Neural cell (in vitro differentiated cells): ENCODE measurements around the gene ENGASE. TPM values are rescaled to one million over a fixed set of nuclear protein-coding genes. Genes with fewer than 3 reads are reported as not detected.

Experiments
- H2AFZ ChIP-seq: fragments of 200-600, 300-800 bp; sonication (generic), shearing (Covaris generic); 2 replicates; pipeline ENCODE4 v1.6.0; 2014; ENCODE audit warnings: low read depth, mild to moderate bottlenecking, antibody characterized with exemption, low read length, moderate library complexity
- H3F3A ChIP-seq: fragments of 200-600 bp; shearing (Covaris generic); 2 replicates; pipeline ENCODE4 v1.6.1; 2016; ENCODE audit warnings: mild to moderate bottlenecking, moderate library complexity, mixed read lengths, antibody characterized with exemption, low read length; ENCODE audit not compliant: insufficient read depth, poor library complexity, severe bottlenecking
- H3K27ac ChIP-seq: fragments of 200-600, 300-800 bp; sonication (generic), shearing (Covaris generic); 2 replicates; pipeline ENCODE4 v1.5.1; 2014; ENCODE audit warnings: mild to moderate bottlenecking, low read length, moderate library complexity
- H3K27me3 ChIP-seq: fragments of 300-800, 200-600 bp; sonication (generic), shearing (Covaris generic); 2 replicates; pipeline ENCODE4 v1.6.0; 2014; ENCODE audit warnings: mild to moderate bottlenecking, low read depth, low read length, moderate library complexity; ENCODE audit not compliant: insufficient read depth
- H3K36me3 ChIP-seq: fragments of 300-800, 200-600 bp; sonication (generic), shearing (Covaris generic); 2 replicates; pipeline ENCODE4 v1.5.1; 2014; ENCODE audit warnings: mild to moderate bottlenecking, antibody characterized with exemption, low read length, moderate library complexity; ENCODE audit not compliant: insufficient read depth
- H3K4me2 ChIP-seq: fragments of 300-800, 200-600 bp; sonication (generic), shearing (Covaris generic); 2 replicates; pipeline ENCODE4 v1.6.0; 2014; ENCODE audit warnings: mild to moderate bottlenecking, low read length
- H3K4me3 ChIP-seq: fragments of 300-800, 200-600 bp; sonication (generic), shearing (Covaris generic); 2 replicates; pipeline ENCODE4 v1.5.1; 2014; ENCODE audit warnings: mild to moderate bottlenecking, low read length, moderate library complexity
- H3K79me2 ChIP-seq: fragments of 200-600 bp; shearing (Covaris generic); replicated peaks from 2 replicates; pipeline ENCODE4 v1.6.0; 2014; ENCODE audit warnings: mild to moderate bottlenecking, low read length, moderate library complexity; ENCODE audit not compliant: insufficient read depth
- H3K9ac ChIP-seq: fragments of 300-800, 200-600 bp; sonication (generic), shearing (Covaris generic); 2 replicates; pipeline ENCODE4 v1.6.1; 2016; ENCODE audit warnings: mild to moderate bottlenecking, low read length, mixed read lengths
- H3K9me2 ChIP-seq: fragments of 200-600 bp; shearing (Covaris generic); 2 replicates; pipeline ENCODE4 v1.6.1; 2016; ENCODE audit warnings: mild to moderate bottlenecking, low read length, mixed read lengths; ENCODE audit not compliant: insufficient read depth
- H3K9me3 ChIP-seq: fragments of 200-600, 300-800 bp; sonication (generic), shearing (Covaris generic); 2 replicates; pipeline ENCODE4 v1.6.1; 2016; ENCODE audit warnings: mild to moderate bottlenecking, mixed run types, low read length, moderate library complexity, mixed read lengths
- H4K20me1 ChIP-seq: fragments of 200-600 bp; shearing (Covaris generic); 2 replicates; pipeline ENCODE4 v1.6.1; 2016; ENCODE audit warnings: mild to moderate bottlenecking, mixed run types; ENCODE audit not compliant: insufficient read depth
- EP300 ChIP-seq: fragments of 450-650 bp; conservative IDR thresholded peaks from 2 replicates; pipeline ENCODE4 v1.6.1; 2014; ENCODE audit warnings: antibody characterized with exemption, mild to moderate bottlenecking, moderate library complexity; ENCODE audit not compliant: poor library complexity, severe bottlenecking
- EZH2 ChIP-seq: fragments of 200-600, 300-800 bp; shearing (Covaris generic), sonication (generic); IDR thresholded peaks from 2 replicates; pipeline ENCODE4 v1.6.1; 2014; ENCODE audit warnings: antibody characterized with exemption, low read length, borderline replicate concordance, mild to moderate bottlenecking; ENCODE audit not compliant: insufficient read depth, poor library complexity, severe bottlenecking
- MXI1 ChIP-seq: fragments of 450-650 bp; conservative IDR thresholded peaks from 2 replicates; pipeline ENCODE4 v1.6.1; 2014; ENCODE audit warnings: antibody characterized with exemption, mild to moderate bottlenecking; ENCODE audit not compliant: poor library complexity, severe bottlenecking
- POLR2AphosphoS5 ChIP-seq: IDR thresholded peaks from 2 replicates; pipeline ENCODE4 v1.6.1; 2012
- RAD21 ChIP-seq: fragments of 450-650 bp; conservative IDR thresholded peaks from 2 replicates; pipeline ENCODE4 v1.6.1; 2014; ENCODE audit warnings: antibody characterized with exemption, mild to moderate bottlenecking, moderate library complexity
- SMC3 ChIP-seq: fragments of 450-650 bp; conservative IDR thresholded peaks from 2 replicates; pipeline ENCODE4 v1.6.1; 2014; ENCODE audit warnings: antibody characterized with exemption, mild to moderate bottlenecking, moderate library complexity; ENCODE audit not compliant: poor library complexity
- TAF1 ChIP-seq: IDR thresholded peaks from 2 replicates; pipeline ENCODE4 v1.6.1; 2012; ENCODE audit warnings: low read depth
- polyA plus RNA-seq: library from polyadenylated mRNA; depleted of rRNA; stranded (reverse); fragments of >200 nt; gene quantifications from 2 replicates; pipeline ENCODE4 v1.2.3, GENCODE V29; 2014
- TF ChIP-seq, protein P1 (sequence below): IDR thresholded peaks from 2 replicates; pipeline ENCODE4 v1.6.1; 2012; ENCODE audit warnings: borderline replicate concordance
- TF ChIP-seq, protein P2 (sequence below): fragments of 450-650 bp; IDR thresholded peaks from 2 replicates; pipeline ENCODE4 v1.5.1; 2014; ENCODE audit warnings: antibody characterized with exemption, mild to moderate bottlenecking, moderate library complexity; ENCODE audit not compliant: poor library complexity, severe bottlenecking

Gene ENGASE
- polyA plus RNA-seq, 1 donor from 2014 or later = 13.0 TPM

DNA sequence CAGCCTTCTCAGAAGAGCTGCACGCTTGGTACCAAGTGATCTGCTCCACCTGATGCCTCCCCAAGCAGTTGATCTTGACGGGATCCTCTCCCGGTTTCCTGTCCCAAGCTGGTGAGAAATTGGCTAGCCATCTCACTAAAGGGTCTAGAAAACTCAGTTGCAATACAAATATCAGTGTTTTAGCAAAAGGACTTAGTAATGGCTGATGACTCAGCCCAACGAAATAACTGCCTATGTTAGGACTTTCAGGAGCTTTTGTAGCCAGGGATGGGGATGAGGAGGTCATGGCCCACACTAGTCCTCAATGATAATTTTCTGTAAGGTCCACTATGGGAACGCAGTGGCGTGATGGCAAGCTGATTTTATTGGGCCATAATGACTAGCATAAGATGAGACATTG, 23.3 kb upstream of the ENGASE start:
- TF ChIP-seq MXI1 (no peak), EZH2 (no peak), POLR2AphosphoS5 (no peak), EP300 (no peak), SMC3 (no peak), RAD21 (no peak), TAF1 (no peak)
- TF ChIP-seq, protein P1, sequence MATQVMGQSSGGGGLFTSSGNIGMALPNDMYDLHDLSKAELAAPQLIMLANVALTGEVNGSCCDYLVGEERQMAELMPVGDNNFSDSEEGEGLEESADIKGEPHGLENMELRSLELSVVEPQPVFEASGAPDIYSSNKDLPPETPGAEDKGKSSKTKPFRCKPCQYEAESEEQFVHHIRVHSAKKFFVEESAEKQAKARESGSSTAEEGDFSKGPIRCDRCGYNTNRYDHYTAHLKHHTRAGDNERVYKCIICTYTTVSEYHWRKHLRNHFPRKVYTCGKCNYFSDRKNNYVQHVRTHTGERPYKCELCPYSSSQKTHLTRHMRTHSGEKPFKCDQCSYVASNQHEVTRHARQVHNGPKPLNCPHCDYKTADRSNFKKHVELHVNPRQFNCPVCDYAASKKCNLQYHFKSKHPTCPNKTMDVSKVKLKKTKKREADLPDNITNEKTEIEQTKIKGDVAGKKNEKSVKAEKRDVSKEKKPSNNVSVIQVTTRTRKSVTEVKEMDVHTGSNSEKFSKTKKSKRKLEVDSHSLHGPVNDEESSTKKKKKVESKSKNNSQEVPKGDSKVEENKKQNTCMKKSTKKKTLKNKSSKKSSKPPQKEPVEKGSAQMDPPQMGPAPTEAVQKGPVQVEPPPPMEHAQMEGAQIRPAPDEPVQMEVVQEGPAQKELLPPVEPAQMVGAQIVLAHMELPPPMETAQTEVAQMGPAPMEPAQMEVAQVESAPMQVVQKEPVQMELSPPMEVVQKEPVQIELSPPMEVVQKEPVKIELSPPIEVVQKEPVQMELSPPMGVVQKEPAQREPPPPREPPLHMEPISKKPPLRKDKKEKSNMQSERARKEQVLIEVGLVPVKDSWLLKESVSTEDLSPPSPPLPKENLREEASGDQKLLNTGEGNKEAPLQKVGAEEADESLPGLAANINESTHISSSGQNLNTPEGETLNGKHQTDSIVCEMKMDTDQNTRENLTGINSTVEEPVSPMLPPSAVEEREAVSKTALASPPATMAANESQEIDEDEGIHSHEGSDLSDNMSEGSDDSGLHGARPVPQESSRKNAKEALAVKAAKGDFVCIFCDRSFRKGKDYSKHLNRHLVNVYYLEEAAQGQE = no peak
- TF ChIP-seq, protein P2, sequence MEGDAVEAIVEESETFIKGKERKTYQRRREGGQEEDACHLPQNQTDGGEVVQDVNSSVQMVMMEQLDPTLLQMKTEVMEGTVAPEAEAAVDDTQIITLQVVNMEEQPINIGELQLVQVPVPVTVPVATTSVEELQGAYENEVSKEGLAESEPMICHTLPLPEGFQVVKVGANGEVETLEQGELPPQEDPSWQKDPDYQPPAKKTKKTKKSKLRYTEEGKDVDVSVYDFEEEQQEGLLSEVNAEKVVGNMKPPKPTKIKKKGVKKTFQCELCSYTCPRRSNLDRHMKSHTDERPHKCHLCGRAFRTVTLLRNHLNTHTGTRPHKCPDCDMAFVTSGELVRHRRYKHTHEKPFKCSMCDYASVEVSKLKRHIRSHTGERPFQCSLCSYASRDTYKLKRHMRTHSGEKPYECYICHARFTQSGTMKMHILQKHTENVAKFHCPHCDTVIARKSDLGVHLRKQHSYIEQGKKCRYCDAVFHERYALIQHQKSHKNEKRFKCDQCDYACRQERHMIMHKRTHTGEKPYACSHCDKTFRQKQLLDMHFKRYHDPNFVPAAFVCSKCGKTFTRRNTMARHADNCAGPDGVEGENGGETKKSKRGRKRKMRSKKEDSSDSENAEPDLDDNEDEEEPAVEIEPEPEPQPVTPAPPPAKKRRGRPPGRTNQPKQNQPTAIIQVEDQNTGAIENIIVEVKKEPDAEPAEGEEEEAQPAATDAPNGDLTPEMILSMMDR = no peak
- Histone ChIP-seq H2AFZ (no peak overlapping the region), H3K9me3 (peaks cover 5% of the 10 kb centered on the region), H3K9me2 (no peaks in the 10 kb centered on the region), H3K79me2 (no peaks in the 10 kb centered on the region), H3K9ac (no peak overlapping the region), H3K27ac (no peak overlapping the region), H3K36me3 (no peaks in the 10 kb centered on the region), H3F3A (no peaks in the 10 kb centered on the region), H4K20me1 (no peaks in the 10 kb centered on the region), H3K4me3 (no peak overlapping the region), H3K27me3 (no peaks in the 10 kb centered on the region), H3K4me2 (no peak overlapping the region)

- Histone ChIP-seq H3K9ac (no peak overlapping the region), H3K27ac (no peak overlapping the region), H3K4me3 (no peak overlapping the region), H3K9me2 (no peaks in the 10 kb centered on the region), H3K79me2 (no peaks in the 10 kb centered on the region), H3K4me2 (no peak overlapping the region), H3F3A (no peaks in the 10 kb centered on the region), H3K9me3 (peaks cover 5% of the 10 kb centered on the region), H3K36me3 (no peaks in the 10 kb centered on the region), H3K27me3 (no peaks in the 10 kb centered on the region), H4K20me1 (no peaks in the 10 kb centered on the region), H2AFZ (no peak overlapping the region)
- TF ChIP-seq EZH2 = no peak
Measured at GRCh38 chr17:79052131-79052530, 22.5 kb upstream of the ENGASE start.

DNA sequence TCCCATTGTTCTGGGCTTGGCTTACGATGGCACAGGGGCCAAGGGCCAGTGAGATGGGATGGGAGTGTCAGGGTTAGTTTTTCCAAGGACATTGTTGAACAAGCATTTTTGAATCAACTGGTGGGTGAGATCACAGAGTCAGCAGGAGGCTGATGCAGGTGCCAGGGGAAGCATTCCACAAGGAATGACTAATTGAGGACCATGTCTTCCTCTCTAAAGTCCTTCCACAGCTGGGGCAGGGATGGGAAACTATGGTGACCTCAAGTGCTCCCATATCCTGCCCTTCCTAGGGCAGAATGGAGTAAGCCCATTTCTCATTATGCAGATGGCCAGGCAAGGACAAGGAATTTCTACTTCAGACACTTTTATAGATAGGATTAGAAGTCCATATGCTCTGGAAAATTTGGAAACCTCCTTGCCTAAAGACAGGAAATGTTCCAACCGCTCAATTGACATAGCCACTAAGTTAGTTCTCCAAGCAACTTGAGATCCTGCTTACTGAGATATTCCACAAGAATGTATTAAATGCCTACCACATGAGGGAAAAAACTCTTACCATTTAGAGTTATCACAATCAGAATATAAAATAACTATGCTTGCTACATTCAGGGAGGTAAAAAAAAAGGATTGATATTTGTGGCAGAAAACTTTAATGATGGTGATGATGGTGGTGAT, 21.2 kb upstream of the ENGASE start:
- H3F3A ChIP-seq = no peaks in the 10 kb centered on the region
- no peak overlapping the region for H3K4me2 ChIP-seq
- H3K27me3 ChIP-seq = no peaks in the 10 kb centered on the region
- no peaks in the 10 kb centered on the region for H4K20me1 ChIP-seq
- no peak overlapping the region for H3K27ac ChIP-seq
- H3K36me3 ChIP-seq = no peaks in the 10 kb centered on the region
- no peaks in the 10 kb centered on the region for H3K9me2 ChIP-seq
- peaks cover 5% of the 10 kb centered on the region for H3K9me3 ChIP-seq
- H3K4me3 ChIP-seq = no peak overlapping the region
- H2AFZ ChIP-seq = no peak overlapping the region
- no peaks in the 10 kb centered on the region for H3K79me2 ChIP-seq
- no peak for TF ChIP-seq MXI1
- TF ChIP-seq RAD21 = no peak
- TF ChIP-seq EZH2 = no peak
- TF ChIP-seq EP300 = no peak
- no peak for TF ChIP-seq TAF1
- no peak for TF ChIP-seq POLR2AphosphoS5
- TF ChIP-seq SMC3 = no peak
- TF ChIP-seq, protein P1 = no peak
- TF ChIP-seq, protein P2 = no peak
- no peak overlapping the region for H3K9ac ChIP-seq
